GM12872 (cell line): ENCODE measurements around the gene AQR.

ENCODE experiments used
- TF ChIP-seq, protein P1 (sequence below): IDR thresholded peaks from 3 replicates; pipeline ENCODE4 v1.5.1; 2011; ENCODE audit warnings: low read depth, mild to moderate bottlenecking, low read length, moderate library complexity; ENCODE audit not compliant: insufficient read depth

Gene AQR

DNA sequence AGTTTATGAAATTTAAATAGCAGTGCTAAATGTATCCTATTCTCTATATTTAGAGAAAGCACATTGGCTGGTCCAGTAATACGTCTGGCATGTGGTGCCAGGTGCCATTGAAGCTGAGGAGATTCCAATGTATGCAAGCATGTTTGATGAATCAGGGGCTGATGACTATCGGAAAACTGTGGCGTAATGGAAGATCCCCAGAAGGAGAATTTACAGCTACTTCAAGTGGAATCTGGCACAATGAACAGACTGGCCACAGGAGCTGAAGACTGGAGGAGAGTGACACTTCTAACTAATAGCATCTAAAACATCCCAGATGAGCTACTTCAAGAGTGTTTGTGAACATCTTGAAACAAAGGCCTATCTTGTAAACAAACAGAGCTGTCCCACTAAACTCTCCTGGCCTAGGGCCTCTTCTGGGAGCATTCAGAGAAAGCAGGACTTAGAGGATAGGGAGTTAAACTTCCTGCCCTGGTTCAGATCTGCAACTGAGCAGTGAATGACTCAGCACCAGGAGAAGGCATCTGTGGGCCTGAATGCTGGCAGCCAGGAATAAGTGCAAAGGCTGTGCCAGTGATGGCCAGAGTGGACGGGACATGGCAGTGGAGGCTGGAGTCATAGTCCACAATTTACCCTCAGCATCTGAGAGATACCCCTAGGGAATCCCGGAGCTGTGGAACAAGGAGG, 159.0 kb downstream of the AQR start:
- TF ChIP-seq, protein P1, sequence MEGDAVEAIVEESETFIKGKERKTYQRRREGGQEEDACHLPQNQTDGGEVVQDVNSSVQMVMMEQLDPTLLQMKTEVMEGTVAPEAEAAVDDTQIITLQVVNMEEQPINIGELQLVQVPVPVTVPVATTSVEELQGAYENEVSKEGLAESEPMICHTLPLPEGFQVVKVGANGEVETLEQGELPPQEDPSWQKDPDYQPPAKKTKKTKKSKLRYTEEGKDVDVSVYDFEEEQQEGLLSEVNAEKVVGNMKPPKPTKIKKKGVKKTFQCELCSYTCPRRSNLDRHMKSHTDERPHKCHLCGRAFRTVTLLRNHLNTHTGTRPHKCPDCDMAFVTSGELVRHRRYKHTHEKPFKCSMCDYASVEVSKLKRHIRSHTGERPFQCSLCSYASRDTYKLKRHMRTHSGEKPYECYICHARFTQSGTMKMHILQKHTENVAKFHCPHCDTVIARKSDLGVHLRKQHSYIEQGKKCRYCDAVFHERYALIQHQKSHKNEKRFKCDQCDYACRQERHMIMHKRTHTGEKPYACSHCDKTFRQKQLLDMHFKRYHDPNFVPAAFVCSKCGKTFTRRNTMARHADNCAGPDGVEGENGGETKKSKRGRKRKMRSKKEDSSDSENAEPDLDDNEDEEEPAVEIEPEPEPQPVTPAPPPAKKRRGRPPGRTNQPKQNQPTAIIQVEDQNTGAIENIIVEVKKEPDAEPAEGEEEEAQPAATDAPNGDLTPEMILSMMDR = no peak

DNA sequence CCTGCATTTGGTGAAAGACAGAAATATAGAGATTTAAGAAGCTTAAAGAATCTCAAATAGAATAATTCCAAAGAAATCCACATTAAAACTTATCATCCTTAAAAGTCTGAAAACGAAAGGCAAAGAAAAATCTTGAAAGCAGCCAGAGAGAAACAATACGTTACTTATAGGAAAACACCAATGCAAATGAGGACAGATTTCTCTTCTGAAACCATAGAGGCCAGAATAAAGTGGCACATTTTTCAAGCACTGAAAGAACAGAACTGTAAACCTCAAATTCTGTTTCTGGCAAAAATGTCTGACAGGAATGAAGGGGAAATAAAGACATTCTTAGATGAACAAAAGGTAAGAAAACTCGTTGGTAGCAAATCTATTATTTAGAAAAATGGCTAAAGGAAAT, 160.4 kb downstream of the AQR start:
- TF ChIP-seq, protein P1 = no peak

DNA sequence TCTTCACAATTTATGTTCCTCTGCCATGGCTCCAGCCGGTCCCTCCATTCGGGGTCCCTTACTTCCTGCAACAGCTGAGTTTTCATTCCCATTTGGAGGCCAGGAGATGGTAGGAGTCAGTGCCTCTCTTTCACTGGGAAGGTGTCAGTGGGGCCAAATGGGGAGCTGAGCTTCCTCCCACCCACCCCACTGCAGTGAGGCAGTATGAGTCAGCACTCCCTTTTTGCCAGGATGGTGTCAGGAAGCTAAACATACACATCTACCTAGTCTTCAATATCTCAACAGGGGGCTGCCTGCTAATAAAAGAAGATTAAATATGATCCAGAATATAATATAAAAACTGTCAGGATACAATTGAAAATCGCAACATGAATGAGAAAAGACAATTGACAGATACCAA, 161.5 kb downstream of the AQR start:
- TF ChIP-seq, protein P1 = no peak

DNA sequence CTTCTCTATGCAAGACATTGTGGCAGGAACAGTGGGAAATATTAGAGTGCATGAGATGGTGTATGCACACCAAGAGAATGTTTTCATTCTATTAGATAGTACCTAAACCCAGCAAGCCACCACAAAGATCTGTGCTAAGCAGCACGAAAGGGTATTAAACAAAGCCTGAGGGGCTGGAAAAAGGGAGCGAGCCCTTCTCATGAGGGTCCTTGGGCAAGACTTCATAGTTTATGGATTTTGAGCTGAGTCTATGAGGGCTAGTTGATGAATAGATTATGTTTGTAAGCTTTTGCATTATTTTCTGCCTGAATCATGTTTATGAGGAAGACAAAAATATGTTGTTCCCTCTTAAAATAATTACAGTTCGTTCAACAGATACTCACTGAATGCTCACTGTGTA, 164.8 kb downstream of the AQR start:
- TF ChIP-seq, protein P1 = no peak

DNA sequence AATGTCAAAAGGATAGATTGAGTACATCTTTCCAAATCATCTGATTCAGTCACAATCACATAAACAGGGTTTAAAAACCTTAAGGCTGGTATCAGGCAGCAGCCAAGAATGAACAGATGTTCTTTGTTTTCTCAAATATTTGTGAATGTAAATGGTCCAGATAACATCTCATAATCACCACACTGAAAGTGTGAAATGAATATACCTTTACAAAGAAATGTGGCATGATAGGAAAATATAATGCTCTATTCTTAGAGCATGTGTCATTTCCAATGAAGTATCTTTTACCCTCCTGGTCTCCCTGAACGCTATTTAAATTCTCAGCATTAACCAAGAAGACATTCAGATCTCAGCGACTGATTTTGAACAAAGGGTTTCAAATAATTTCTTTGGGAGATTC, 165.4 kb downstream of the AQR start:
- TF ChIP-seq, protein P1 = no peak

DNA sequence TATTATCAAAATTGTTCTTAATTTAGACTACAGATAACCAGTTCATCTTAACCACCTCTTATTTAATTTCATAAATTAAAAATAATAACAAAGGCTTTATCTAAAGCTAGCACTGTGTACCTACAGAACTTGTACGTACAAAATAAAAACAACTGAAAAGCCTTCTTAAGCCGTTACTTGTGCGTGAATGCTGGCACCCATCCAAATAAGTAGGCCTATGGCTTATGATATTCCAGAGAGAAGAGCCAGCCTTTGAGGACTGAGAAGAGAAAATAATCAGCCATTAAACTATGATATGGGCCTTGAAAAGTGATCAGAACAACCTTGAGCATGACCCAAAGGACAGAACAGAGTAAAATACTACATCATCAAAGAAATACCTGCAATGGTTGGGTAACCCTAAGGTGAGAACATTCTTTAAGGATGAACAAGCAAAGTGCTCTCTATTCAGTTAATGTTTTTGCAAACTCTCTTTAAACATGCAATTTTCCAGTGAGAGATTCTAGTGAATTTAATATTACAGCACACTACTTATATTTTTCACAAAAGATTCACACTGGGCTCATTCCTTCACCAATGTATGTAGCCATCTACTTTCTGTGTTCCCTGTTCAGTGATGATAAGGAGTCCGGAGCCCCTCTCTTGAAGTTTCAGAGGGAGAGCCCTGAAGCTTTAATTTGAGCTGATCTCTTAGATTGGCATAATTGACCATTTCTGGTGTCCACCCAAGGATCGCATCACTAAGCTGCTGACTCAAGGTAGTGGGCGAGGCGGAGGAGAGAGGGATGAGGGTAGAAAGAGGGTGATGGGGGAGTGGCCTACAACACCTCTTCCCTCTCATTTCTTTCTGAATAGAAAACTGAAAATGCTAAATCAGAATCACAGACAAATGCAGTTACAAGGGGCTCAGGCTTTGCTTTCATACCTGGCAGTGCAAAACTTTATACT, 166.5 kb downstream of the AQR start:
- TF ChIP-seq, protein P1 = no peak

DNA sequence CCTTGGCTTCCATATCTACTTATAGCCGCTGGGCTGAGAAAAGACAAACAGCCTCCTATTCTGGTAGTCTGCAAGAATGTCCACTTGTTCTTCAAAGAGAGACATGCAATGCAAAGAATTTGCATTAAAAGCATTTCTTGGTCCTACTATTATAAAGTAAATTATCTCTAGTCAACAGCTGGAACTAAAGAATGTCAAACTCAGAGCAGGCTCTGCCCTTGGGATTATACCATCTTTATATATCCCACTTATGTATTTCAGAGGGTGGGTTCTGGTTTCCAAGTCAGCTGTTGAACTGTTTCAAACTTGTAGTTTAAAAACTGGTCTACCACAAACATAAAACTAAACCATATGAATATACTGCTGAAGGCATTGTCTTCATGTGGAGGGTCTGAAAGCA, 167.2 kb downstream of the AQR start:
- TF ChIP-seq, protein P1 = no peak
